ENCODE measurements around the gene P2RY1. TPM values are rescaled to one million over a fixed set of nuclear protein-coding genes. Genes with fewer than 3 reads are reported as not detected.

The P2RY1 gene
- polyA plus RNA-seq, 1 donor (not counting 4 experiments of a cell fraction or from before 2014, with no cell fraction given) = 1.1 TPM

GRCh38 chr3:152874896-152875749, 40.2 kb downstream of the P2RY1 start:
- dilution Hi-C loops (cut with MboI; ENCODE audit: extremely low pct_ligation_motif_present, low sequenced_read_pairs) = no loop called here
- H3K4me2 ChIP-seq (ENCODE audit: control insufficient read depth, extremely low read depth, insufficient read depth, low read depth, low read length) = no peak overlapping the region
- no peaks in the 10 kb centered on the region for H3K79me2 ChIP-seq (ENCODE audit: control insufficient read depth, insufficient read depth, low read length)
- H3K27ac ChIP-seq (ENCODE audit: control insufficient read depth, insufficient read depth, low read length) = no peak overlapping the region
- peaks cover 3% of the 10 kb centered on the region for H3K4me1 ChIP-seq (ENCODE audit: control insufficient read depth, extremely low read depth, insufficient read depth, low read length)
- no peaks in the 10 kb centered on the region for H3K9me3 ChIP-seq (ENCODE audit: control insufficient read depth, low read depth, low read length)
- no peaks in the 10 kb centered on the region for H4K20me1 ChIP-seq (ENCODE audit: control insufficient read depth, extremely low read depth, insufficient read depth, low read length)
- FAIRE-seq (no peak), DNase-seq (ENCODE audit: low read depth, low spot score) (no peak)
- H3K4me3 ChIP-seq (ENCODE audit: control insufficient read depth in 2 of 3, extremely low read depth in 1 of 3, insufficient read depth in 2 of 3, low read depth in 1 of 3, low read length in 3 of 3) = no peak overlapping the region
- H3K9ac ChIP-seq (ENCODE audit: control insufficient read depth, extremely low read depth, insufficient read depth, low read length) = no peak overlapping the region
- H2AFZ ChIP-seq (ENCODE audit: control insufficient read depth, low read length) = no peak overlapping the region
- TF ChIP-seq EZH2 (IDR thresholded peaks at IDR 0.05; ENCODE audit: low read length) = no peak
- TF ChIP-seq CTCF (optimal IDR thresholded peaks at IDR 0.05 in 1 of 3, IDR thresholded peaks at IDR 0.05 in 1 of 3, conservative IDR thresholded peaks at IDR 0.05 in 1 of 3; ENCODE audit: extremely low read depth in 1 of 3, insufficient read depth in 2 of 3, low read length in 3 of 3) = no peak
- H3K9me1 ChIP-seq (ENCODE audit: control insufficient read depth, extremely low read depth, insufficient read depth, low read length) = no peaks in the 10 kb centered on the region
- H3K36me3 ChIP-seq (ENCODE audit: control insufficient read depth in 2 of 2, extremely low read depth in 1 of 2, insufficient read depth in 2 of 2, low read length in 2 of 2) = no peaks in the 10 kb centered on the region
- no peaks in the 10 kb centered on the region for H3K27me3 ChIP-seq (ENCODE audit: control insufficient read depth, extremely low read depth, insufficient read depth, low read length)

GRCh38 chr3:152879130-152879789, 44.3 kb downstream of the P2RY1 start:
- Histone ChIP-seq H3K4me3 (ENCODE audit: control insufficient read depth in 2 of 3, extremely low read depth in 1 of 3, insufficient read depth in 2 of 3, low read depth in 1 of 3, low read length in 3 of 3) (no peak overlapping the region), H3K9ac (ENCODE audit: control insufficient read depth, extremely low read depth, insufficient read depth, low read length) (no peak overlapping the region), H3K9me1 (ENCODE audit: control insufficient read depth, extremely low read depth, insufficient read depth, low read length) (no peaks in the 10 kb centered on the region), H3K36me3 (ENCODE audit: control insufficient read depth in 2 of 2, extremely low read depth in 1 of 2, insufficient read depth in 2 of 2, low read length in 2 of 2) (no peaks in the 10 kb centered on the region), H3K27me3 (ENCODE audit: control insufficient read depth, extremely low read depth, insufficient read depth, low read length) (no peaks in the 10 kb centered on the region), H4K20me1 (ENCODE audit: control insufficient read depth, extremely low read depth, insufficient read depth, low read length) (no peaks in the 10 kb centered on the region), H3K4me2 (ENCODE audit: control insufficient read depth, extremely low read depth, insufficient read depth, low read depth, low read length) (no peak overlapping the region), H2AFZ (ENCODE audit: control insufficient read depth, low read length) (no peak overlapping the region), H3K27ac (ENCODE audit: control insufficient read depth, insufficient read depth, low read length) (no peak overlapping the region), H3K4me1 (ENCODE audit: control insufficient read depth, extremely low read depth, insufficient read depth, low read length) (no peaks in the 10 kb centered on the region), H3K79me2 (ENCODE audit: control insufficient read depth, insufficient read depth, low read length) (no peaks in the 10 kb centered on the region), H3K9me3 (ENCODE audit: control insufficient read depth, low read depth, low read length) (no peaks in the 10 kb centered on the region)
- no peak for FAIRE-seq
- dilution Hi-C loops (cut with MboI; ENCODE audit: extremely low pct_ligation_motif_present, low sequenced_read_pairs) = no loop called here
- no peak for DNase-seq (ENCODE audit: low read depth, low spot score)
- TF ChIP-seq EZH2 (IDR thresholded peaks at IDR 0.05; ENCODE audit: low read length) (no peak), CTCF (optimal IDR thresholded peaks at IDR 0.05 in 1 of 3, IDR thresholded peaks at IDR 0.05 in 1 of 3, conservative IDR thresholded peaks at IDR 0.05 in 1 of 3; ENCODE audit: extremely low read depth in 1 of 3, insufficient read depth in 2 of 3, low read length in 3 of 3) (no peak)
